Measurements from ENCODE around the gene HEMGN. TPM values are rescaled to one million over a fixed set of nuclear protein-coding genes. Genes with fewer than 3 reads are reported as not detected.
A peak's percentile ranks its signal among the peaks of the same experiment; 100 is the strongest.
"Not testable (repeated sequence)": the region's sequence is repeated elsewhere in the genome, so short reads cannot be mapped to it uniquely, and the experiment has no call there.

The HEMGN gene
- total RNA-seq, 4 donors from 2014 or later, result not detected

DNA sequence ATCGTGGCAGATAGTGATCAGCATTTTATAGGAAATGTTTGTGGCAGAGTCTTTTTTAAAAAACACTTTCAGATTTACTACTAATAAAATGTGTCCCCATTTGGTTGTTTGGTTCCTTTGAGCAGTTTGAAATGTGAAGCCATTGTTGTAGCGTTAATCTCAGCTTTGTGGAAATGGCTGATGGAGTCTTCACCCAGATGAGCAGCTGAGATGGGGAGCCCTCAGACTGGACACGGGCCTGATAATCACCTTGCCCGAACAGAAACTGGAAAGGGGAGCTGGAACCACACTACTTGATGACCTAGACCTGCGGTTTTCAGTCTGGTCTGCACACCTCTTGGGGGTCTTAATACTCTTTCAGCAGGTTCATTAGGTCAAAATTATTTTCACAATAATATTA, 24.6 kb upstream of the HEMGN start:
- Histone ChIP-seq H3K9me3 (no peaks in the 10 kb centered on the region), H3K36me3 (no peaks in the 10 kb centered on the region), H3K4me3 (no peak overlapping the region), H3K4me1 (peaks cover 0 to 4% (median 0%) of the 10 kb centered on the region in 4 donors), H3K27ac (no peak overlapping the region), H3K27me3 (peaks cover 0 to 10% of the 10 kb centered on the region in 2 donors)
- TF ChIP-seq EP300 (IDR thresholded peaks at IDR 0.05), result no peak
- no peak for TF ChIP-seq POLR2A (IDR thresholded peaks at IDR 0.05)
- TF ChIP-seq, protein P1, sequence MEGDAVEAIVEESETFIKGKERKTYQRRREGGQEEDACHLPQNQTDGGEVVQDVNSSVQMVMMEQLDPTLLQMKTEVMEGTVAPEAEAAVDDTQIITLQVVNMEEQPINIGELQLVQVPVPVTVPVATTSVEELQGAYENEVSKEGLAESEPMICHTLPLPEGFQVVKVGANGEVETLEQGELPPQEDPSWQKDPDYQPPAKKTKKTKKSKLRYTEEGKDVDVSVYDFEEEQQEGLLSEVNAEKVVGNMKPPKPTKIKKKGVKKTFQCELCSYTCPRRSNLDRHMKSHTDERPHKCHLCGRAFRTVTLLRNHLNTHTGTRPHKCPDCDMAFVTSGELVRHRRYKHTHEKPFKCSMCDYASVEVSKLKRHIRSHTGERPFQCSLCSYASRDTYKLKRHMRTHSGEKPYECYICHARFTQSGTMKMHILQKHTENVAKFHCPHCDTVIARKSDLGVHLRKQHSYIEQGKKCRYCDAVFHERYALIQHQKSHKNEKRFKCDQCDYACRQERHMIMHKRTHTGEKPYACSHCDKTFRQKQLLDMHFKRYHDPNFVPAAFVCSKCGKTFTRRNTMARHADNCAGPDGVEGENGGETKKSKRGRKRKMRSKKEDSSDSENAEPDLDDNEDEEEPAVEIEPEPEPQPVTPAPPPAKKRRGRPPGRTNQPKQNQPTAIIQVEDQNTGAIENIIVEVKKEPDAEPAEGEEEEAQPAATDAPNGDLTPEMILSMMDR (IDR thresholded peaks at IDR 0.05), result no peak
- whole genome bisulfite sequencing, 2 donors, result 89 to 90% methylated on average over 5 of the region's 5 CpGs
- DNase-seq (ENCODE audit: low spot score in 2 of 2), result no peak

DNA sequence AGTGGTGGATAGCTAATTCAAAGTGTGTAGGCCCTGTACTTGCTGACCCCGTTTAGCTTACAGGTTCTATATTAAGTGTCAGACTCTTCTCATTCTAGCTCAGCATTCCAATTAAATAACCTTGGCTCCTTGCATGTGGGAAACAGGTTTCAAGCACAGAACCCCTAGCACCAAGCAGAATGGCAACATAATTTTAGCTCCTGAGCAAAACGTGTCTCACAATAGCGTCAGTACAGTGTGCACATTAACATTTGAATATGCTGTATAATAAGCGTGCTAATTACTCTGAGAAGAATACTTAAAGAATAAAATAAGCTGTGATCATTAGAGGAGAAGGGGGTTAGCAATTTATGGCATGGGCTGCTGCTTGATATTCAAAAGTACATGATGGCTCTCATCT, 24.2 kb upstream of the HEMGN start:
- DNase-seq (ENCODE audit: low spot score in 2 of 2), result no peak
- no peak overlapping the region for H3K4me3 ChIP-seq

DNA sequence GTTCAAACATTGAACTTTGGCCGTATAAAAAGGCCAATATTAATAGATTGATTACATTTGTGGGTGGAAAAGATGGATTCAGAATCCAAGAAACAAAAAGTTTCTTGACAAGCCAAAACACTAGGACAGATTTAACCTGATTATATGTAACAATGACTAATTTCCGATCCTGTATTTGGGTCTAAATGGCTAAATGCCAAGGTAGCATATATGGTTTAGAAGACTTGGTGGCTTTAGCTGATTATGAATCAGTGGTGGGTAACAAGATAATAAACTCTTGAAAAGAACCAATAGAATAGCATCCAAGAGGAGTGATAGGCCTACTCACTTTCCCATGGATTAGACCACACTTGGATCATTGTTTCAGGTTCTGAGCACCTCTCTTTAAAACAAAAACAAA, 23.4 kb upstream of the HEMGN start:
- H3K4me1 ChIP-seq, result peaks cover 0 to 4% (median 0%) of the 10 kb centered on the region in 4 donors
- no peaks in the 10 kb centered on the region for H3K27me3 ChIP-seq
- H3K36me3 ChIP-seq, result no peaks in the 10 kb centered on the region
- 82 to 85% methylated on average over 2 of the region's 2 CpGs for WGBS, 2 donors
- DNase-seq (ENCODE audit: low spot score in 2 of 2), result no peak
- no peak overlapping the region for H3K27ac ChIP-seq
- H3K4me3 ChIP-seq, result no peak overlapping the region
- H3K9me3 ChIP-seq, result no peaks in the 10 kb centered on the region
- TF ChIP-seq POLR2A (IDR thresholded peaks at IDR 0.05) (no peak), EP300 (IDR thresholded peaks at IDR 0.05) (no peak)
- TF ChIP-seq, protein P1 (IDR thresholded peaks at IDR 0.05), result no peak

More for the DNA sequence above, 24.2 kb upstream of the HEMGN start:
- 72 to 78% methylated on average over 4 of the region's 4 CpGs for WGBS, 2 donors
- no peak for TF ChIP-seq POLR2A (IDR thresholded peaks at IDR 0.05)
- TF ChIP-seq EP300 (IDR thresholded peaks at IDR 0.05), result no peak
- TF ChIP-seq, protein P1 (IDR thresholded peaks at IDR 0.05), result no peak
- no peaks in the 10 kb centered on the region for H3K9me3 ChIP-seq
- no peaks in the 10 kb centered on the region for H3K36me3 ChIP-seq
- H3K4me1 ChIP-seq, result peaks cover 0 to 4% (median 0%) of the 10 kb centered on the region in 4 donors
- H3K27ac ChIP-seq, result no peak overlapping the region
- H3K27me3 ChIP-seq, result peaks cover 0 to 7% of the 10 kb centered on the region in 2 donors

DNA sequence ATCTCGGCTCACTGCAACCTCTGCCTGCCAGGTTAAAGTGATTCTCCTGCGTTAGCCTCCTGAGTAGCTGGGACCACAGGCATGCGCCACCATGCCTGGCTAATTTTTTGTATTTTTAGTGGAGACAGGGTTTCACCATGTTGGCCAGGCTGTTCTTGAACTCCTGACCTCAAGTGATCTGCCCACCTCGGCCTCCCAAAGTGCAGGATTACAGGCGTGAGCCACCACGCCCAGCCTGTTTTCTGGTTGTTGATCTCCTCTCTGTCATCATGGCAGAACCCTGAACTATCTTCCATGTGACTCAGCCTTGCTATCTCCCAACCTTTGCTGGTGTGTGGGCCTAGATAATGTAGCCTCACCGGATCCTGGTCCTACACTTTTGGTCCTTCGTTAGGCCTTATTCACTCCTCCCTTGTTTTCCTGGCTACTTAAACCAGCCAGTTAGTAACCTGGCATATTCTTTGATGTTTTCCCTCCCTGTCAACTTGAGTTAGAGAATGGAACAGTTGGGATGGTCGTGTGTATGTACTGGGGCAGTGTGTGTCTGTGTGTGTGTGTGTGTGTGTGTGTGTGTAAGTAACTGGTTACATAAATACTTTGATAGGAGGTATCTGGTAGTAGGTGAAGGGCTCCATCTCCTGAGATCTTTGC, 22.8 kb upstream of the HEMGN start:
- not testable (repeated sequence) for H3K9me3 ChIP-seq; H3K4me3 ChIP-seq; H3K4me1 ChIP-seq; DNase-seq (ENCODE audit: low spot score in 2 of 2); H3K27ac ChIP-seq; H3K27me3 ChIP-seq; H3K36me3 ChIP-seq
- 88 to 89% methylated on average over 9 of the region's 9 CpGs for WGBS, 2 donors

DNA sequence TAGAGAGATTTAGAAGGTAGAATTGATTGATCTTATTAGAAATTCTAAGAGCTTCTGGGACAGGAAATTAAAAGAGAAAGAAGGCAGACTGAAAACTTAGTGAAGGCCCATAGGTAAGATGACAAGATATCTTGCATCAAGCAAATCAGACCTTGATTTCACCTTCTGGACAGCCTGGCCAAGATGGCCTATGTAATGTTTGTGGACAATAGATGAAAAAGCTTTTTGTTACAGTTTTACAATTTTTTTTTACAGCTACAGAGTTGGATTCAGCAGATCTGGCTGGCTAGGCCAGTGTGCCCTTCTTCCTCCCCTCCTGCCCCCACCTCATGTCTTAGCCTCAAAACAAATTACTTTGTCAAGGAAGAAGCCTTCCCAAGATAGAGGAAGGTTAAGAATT, 21.6 kb upstream of the HEMGN start:
- H3K27me3 ChIP-seq, result no peaks in the 10 kb centered on the region
- peak overlapping the region in 1 of 4 donors; percentile 18 for H3K27ac ChIP-seq
- peaks cover 0 to 4% (median 0%) of the 10 kb centered on the region in 4 donors for H3K4me1 ChIP-seq
- H3K4me3 ChIP-seq, result no peak overlapping the region
- no peak for DNase-seq (ENCODE audit: low spot score in 2 of 2)
- no peaks in the 10 kb centered on the region for H3K36me3 ChIP-seq
- TF ChIP-seq EP300 (IDR thresholded peaks at IDR 0.05) (no peak), POLR2A (IDR thresholded peaks at IDR 0.05) (no peak)
- TF ChIP-seq, protein P1 (IDR thresholded peaks at IDR 0.05), result no peak
- H3K9me3 ChIP-seq, result no peaks in the 10 kb centered on the region

Measured in tibial nerve (tissue), 4 donors.